T-helper 2 cell (primary cell): ENCODE data around the gene RPS15.

Experiments used
- DNase-seq, 5 experiments: peaks; one replicate each; pipeline versions ENCODE4 v3.0.0 to v3.0.0-alpha.2; 2012 to 2022

The RPS15 gene

DNA sequence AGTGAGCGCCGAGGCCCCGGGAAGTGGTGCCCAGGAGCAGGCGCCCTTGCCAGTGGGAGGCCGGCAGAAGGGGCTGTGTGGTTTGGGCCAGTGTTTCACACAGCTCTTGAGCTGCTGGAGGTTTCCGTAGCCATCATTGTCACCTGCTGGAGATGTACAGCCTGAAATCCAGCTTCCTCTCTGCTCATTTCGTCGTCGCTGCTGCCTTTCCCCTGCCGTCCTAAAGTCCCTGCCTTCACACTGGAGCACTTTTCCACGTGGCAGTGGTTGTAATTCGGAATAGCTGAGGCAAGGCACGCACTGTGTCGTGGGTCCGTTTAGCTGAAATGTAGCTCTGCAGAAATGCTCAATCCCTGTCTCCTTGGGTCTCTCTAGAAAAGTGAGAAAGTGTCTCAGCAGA lies 17.6 kb upstream of the RPS15 start:
- no peak for DNase-seq

GRCh38 chr19:1421218-1421957 lies 16.8 kb upstream of the RPS15 start:
- no peak for DNase-seq

DNA sequence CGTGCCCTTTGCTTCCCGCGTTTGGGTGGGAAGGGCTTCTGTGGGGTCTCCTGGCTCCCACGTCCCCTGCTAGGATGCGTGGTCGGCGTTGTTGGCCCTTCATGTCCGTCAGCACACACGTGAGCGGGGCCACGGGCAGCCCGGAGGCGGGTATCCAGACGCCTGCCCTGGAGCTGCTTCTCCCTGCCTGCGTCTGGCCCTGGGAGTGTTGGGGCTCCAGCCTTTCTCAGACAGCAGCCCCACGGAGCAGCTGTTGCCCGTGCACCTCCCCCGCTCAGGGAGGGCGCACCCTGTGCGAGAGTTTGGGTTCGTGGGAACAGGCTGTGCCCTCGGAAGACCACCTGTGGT lies 16.3 kb upstream of the RPS15 start:
- DNase-seq = no peak

- DNase-seq = no peak
Observed at GRCh38 chr19:1422360-1422759, 15.8 kb upstream of the RPS15 start.

- no peak for DNase-seq
Observed at GRCh38 chr19:1422943-1423342, 15.3 kb upstream of the RPS15 start.

- no peak for DNase-seq
Observed at GRCh38 chr19:1423436-1424191, 14.6 kb upstream of the RPS15 start.

GRCh38 chr19:1424192-1424955 lies 13.8 kb upstream of the RPS15 start:
- no peak for DNase-seq

DNA sequence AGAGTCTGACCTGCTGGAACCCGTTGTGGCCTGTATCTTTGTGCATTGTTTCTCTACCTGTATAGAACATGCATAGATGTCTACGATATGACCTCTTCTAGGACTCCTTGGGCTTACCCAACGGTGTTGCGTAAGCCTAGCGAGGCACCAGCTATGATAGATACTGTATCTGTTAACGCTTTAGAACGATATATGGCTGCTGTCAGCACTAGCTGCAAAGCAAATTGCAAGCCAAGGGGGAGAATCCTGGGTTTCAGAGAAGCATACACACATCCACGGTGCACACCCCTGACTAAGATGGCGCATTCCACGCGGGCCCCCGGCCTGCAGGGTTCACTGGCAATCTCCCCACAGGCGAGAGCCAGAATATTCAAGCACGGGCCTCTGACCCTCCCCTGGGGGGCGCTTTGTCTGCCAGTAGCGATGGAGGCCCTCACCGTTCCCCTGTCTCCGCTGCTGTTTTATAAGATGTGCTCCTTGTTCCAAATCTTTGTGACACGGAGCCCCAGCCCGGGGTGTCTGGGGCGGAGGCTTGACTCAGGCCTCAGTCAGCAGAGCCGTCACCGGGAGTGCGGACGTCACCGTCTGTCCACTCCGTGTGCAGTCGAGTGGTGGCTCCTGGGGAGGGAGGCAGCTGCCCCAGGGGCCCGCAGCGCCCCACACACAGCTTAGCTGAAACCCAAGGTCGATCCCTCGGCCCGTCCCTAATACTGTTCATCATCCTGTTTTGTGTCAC lies 12.9 kb upstream of the RPS15 start:
- no peak for DNase-seq

- DNase-seq = no peak
Observed at GRCh38 chr19:1425902-1426301, 12.3 kb upstream of the RPS15 start.

DNA sequence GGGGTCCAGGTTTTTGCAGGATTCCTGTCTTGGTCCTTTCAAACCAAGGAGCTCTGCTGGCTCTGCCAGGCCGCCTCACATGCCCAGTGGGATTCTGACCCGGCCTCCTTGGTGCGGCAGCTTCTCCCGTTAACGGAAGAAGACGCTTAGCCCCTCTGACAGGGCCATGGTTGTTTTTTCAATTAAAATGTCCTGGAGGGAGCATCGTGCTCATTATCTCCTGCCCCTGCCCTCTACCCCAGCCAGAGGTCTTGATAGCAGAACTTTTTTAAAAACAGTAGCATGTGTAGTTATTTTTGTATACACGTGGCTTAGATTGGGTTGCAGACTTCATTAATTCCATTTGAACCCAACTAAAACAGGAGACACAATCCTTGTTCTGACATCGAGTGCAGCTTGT lies 11.5 kb upstream of the RPS15 start:
- no peak for DNase-seq

GRCh38 chr19:1427221-1427920 lies 10.8 kb upstream of the RPS15 start:
- DNase-seq = no peak

DNA sequence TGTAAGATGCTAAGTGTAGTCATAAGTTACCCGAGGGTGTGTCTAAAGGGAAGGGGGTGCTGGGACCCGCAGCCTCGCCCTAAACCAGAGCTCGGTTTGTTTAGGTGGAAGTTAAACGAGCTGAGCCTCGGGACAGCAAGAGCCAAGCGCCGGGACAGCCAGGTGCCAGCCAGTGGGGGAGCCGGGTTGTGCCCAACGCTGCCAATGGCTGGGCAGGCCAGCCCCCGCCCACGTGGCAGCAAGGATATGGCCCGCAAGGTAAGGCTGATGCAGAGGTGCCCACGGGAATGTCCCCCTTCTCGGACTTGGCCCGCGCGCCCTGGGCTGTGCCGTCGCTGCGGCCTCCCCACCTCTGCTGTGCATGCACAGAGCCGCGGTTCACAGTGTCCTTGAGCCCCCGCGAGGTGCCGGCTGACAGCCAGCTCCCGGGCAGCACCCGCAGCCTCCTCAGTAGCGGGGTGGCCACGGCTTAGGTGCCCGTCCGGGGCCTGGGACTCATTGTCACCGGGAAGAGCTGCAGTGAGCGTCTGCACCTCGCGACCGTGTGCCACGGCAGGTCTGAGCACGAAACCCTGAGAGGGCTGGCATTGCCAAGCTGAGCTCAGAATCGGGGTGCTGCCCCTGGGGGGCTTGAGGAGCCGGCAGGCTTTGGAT lies 9.3 kb upstream of the RPS15 start:
- no peak for DNase-seq

- no peak for DNase-seq
Observed at GRCh38 chr19:1429750-1430149, 8.4 kb upstream of the RPS15 start.

- DNase-seq = no peak
Observed at GRCh38 chr19:1430246-1430645, 8.0 kb upstream of the RPS15 start.

- DNase-seq = no peak
Observed at GRCh38 chr19:1431759-1432506, 6.3 kb upstream of the RPS15 start.

- DNase-seq = no peak
Observed at GRCh38 chr19:1432507-1432887, 5.7 kb upstream of the RPS15 start.

DNA sequence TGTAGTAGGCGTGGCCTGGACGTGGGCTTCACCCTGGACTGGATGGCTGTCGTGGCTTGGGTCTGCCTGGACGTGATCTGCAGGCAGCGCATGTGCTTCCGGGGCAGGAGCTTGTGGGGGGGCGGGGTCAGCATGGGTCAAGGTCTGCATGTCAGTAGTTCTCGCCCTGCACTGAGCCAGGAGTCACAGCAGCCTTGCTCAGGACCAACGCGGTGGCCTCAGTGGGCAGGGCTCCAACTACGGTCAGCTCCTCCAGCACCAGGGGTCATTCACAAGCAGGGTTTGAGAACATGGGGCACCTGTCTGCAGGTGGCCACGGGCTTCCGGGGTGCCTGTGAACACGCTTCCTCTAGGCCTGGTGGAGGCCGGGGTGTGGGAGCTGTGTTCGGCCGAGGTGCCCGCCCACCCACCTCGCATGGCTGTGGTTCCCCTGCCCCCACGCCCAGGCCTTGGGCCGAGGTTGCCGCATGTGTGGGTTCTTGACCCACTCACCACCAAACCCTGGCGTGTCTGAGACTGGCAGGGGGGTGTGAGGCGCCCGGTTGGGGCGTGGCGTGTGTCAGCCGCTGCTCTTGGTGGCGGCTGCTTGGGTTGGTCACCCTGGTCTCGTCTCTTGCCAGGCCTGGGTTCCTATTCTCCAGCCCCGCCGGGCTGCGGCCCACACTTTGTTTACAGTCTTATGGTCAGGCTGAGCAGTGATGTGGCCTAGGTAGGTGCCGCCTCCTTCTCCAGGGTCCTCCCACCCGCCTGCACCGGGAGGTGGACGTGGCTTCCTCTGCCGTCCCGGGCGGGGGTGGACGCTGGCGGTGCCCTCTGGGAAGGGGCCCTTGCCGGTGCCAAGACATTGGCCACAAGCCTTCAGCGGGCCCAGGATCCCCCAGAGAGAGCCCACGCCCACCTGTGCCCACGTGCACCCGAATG lies 4.8 kb upstream of the RPS15 start:
- no peak for DNase-seq

- DNase-seq = no peak
Observed at GRCh38 chr19:1434040-1434366, 4.2 kb upstream of the RPS15 start.

GRCh38 chr19:1434577-1435060 lies 3.6 kb upstream of the RPS15 start:
- DNase-seq = no peak

- no peak for DNase-seq
Observed at GRCh38 chr19:1435378-1435989, 2.7 kb upstream of the RPS15 start.
